B cell (primary cell): Measurements from ENCODE around the gene PSMD12. TPM values are rescaled to one million over a fixed set of nuclear protein-coding genes. Genes with fewer than 3 reads are reported as not detected.

Experiments
- ATAC-seq: fragments of 200-7000 bp; cut with Tn5 transposase; one replicate; pipeline ENCODE4 v1.10.0; 2021; ENCODE audit warnings: low read depth, mild to moderate bottlenecking, moderate number of reproducible peaks, moderate library complexity
- CTCF ChIA-PET: fragments of 350-600 bp; sonication (Branson Sonifier 250); formaldehyde crosslinking; loops from one replicate; lab custom pipeline; 2021; ENCODE audit warnings: antibody characterized with exemption, inconsistent platforms; lab: Charles Lee
- POLR2A ChIA-PET: fragments of 350-600 bp; sonication (Branson Sonifier 250); formaldehyde crosslinking; loops from one replicate; lab custom pipeline; 2021; ENCODE audit warnings: antibody characterized with exemption; lab: Charles Lee
- DNase-seq: peaks from one replicate; pipeline ENCODE4 v3.0.0; 2013
- H2AFZ ChIP-seq: 2 replicates; pipeline ENCODE4 v1.6.1; 2012; ENCODE audit warnings: mild to moderate bottlenecking, low read depth, low read length; ENCODE audit not compliant: insufficient read depth, poor library complexity, severe bottlenecking
- H3K27ac ChIP-seq, 2 donors: 1 replicate in 1 of 2; 2 replicates in 1 of 2; pipeline ENCODE4 v1.5.1; 2012 to 2013; ENCODE audit warnings: low read length in 2 of 2, mild to moderate bottlenecking in 2 of 2, moderate library complexity in 1 of 2
- H3K27me3 ChIP-seq, 4 experiments: fragments of 200-600 bp in 1 of 4; sonication (generic) in 1 of 4; replicated peaks in 1 of 4; 1 replicate in 2 of 4; 2 replicates in 2 of 4; pipeline versions ENCODE4 v1.6.1 to v1.7.0; 2013 to 2016; ENCODE audit warnings: low read length in 3 of 4, mild to moderate bottlenecking in 2 of 4, mixed read lengths in 1 of 4, moderate library complexity in 1 of 4; ENCODE audit not compliant: insufficient read depth in 4 of 4, control insufficient read depth in 3 of 4; ENCODE audit errors: control extremely low read depth in 1 of 4
- H3K36me3 ChIP-seq, 2 experiments: replicated peaks in 1 of 2; 1 replicate in 1 of 2; 2 replicates in 1 of 2; pipeline versions ENCODE4 v1.6.1 to v1.7.1; 2013; ENCODE audit warnings: low read length in 1 of 2; ENCODE audit not compliant: insufficient read depth in 2 of 2, control insufficient read depth in 1 of 2; ENCODE audit errors: control extremely low read depth in 1 of 2, extremely low read depth in 1 of 2
- H3K4me1 ChIP-seq, 2 donors: fragments of 200-600 bp in 1 of 2; sonication (generic) in 1 of 2; 1 replicate in 1 of 2; 2 replicates in 1 of 2; pipeline versions ENCODE4 v1.5.1 to v1.6.1; 2013 to 2017; ENCODE audit warnings: low read length in 2 of 2; ENCODE audit not compliant: control insufficient read depth in 2 of 2, insufficient read depth in 2 of 2
- H3K4me2 ChIP-seq: replicated peaks from 2 replicates; pipeline ENCODE3; 2012; ENCODE audit warnings: mild to moderate bottlenecking, low read depth, low read length; ENCODE audit not compliant: poor library complexity, severe bottlenecking
- H3K4me3 ChIP-seq, 5 experiments: fragments of 200-600 bp in 1 of 5; sonication (generic) in 1 of 5; 1 replicate in 3 of 5; 2 replicates in 2 of 5; pipeline versions ENCODE4 v1.5.1 to v1.7.0; 2011 to 2016; ENCODE audit warnings: low read length in 4 of 5, mild to moderate bottlenecking in 4 of 5, low read depth in 2 of 5, control low read depth in 1 of 5, moderate library complexity in 1 of 5; ENCODE audit not compliant: insufficient read depth in 1 of 5; ENCODE audit errors: control extremely low read depth in 1 of 5, extremely low read depth in 1 of 5
- H3K79me2 ChIP-seq: fragments of 200-600 bp; sonication (generic); one replicate; pipeline ENCODE4 v1.6.0; 2016; ENCODE audit warnings: low read length; ENCODE audit not compliant: control insufficient read depth, insufficient read depth
- H3K9ac ChIP-seq: fragments of 200-600 bp; sonication (generic); 2 replicates; pipeline ENCODE4 v1.6.1; 2017; ENCODE audit warnings: mild to moderate bottlenecking, low read length, moderate library complexity
- H3K9me3 ChIP-seq, 3 donors: one replicate each; pipeline versions ENCODE4 v1.6.1 to v1.7.1; 2013; ENCODE audit warnings: low read length in 2 of 3; ENCODE audit not compliant: control insufficient read depth in 2 of 3, insufficient read depth in 1 of 3; ENCODE audit errors: control extremely low read depth in 1 of 3
- H4K20me1 ChIP-seq: 2 replicates; pipeline ENCODE4 v1.6.0; 2012; ENCODE audit warnings: mild to moderate bottlenecking, low read length; ENCODE audit not compliant: insufficient read depth, control insufficient read depth, poor library complexity, severe bottlenecking
- H3K27ac Mint-ChIP-seq: one replicate; pipeline ENCODE4 v1.8.0; 2021; ENCODE audit warnings: mixed read lengths
- H3K27me3 Mint-ChIP-seq: one replicate; pipeline ENCODE4 v1.8.0; 2021; ENCODE audit warnings: mixed read lengths
- H3K4me1 Mint-ChIP-seq: one replicate; pipeline ENCODE4 v1.8.0; 2021; ENCODE audit warnings: mixed read lengths
- H3K4me3 Mint-ChIP-seq: one replicate; pipeline ENCODE4 v1.8.0; 2021; ENCODE audit warnings: mixed read lengths
- H3K9me3 Mint-ChIP-seq: one replicate; pipeline ENCODE4 v1.8.0; 2022; ENCODE audit warnings: mixed read lengths; ENCODE audit not compliant: insufficient read depth
- EZH2 ChIP-seq: IDR thresholded peaks from 2 replicates; pipeline ENCODE4 v1.6.1; 2012; ENCODE audit warnings: borderline replicate concordance, low read depth, mild to moderate bottlenecking, moderate library complexity, low read length; ENCODE audit not compliant: insufficient read depth, poor library complexity, severe bottlenecking
- WGBS: methylation state at CpG from one replicate; pipeline ENCODE4 v1.1.5; 2013; ENCODE audit warnings: missing lambda C conversion rate; ENCODE audit not compliant: insufficient coverage; 5-methylcytosine and 5-hydroxymethylcytosine counted together
- intact Hi-C: fragments of 100-400 bp; cut with micrococcal nuclease; formaldehyde crosslinking; loops from one replicate; pipeline ENCODE4 v1.10.0; 2022
- polyA plus RNA-seq: library from polyadenylated mRNA; depleted of rRNA; stranded (reverse); fragments of >200 nt; gene quantifications from 2 replicates; pipeline ENCODE4 v1.2.3, GENCODE V29; 2012
- total RNA-seq, 2 donors: library from RNA; stranded (reverse); fragments of 120-200 nt in 1 of 2; gene quantifications; 1 replicate in 1 of 2; 2 replicates in 1 of 2; pipeline versions ENCODE4 v1.2.3 to v1.2.4, GENCODE V29; 2013 to 2022
- TF ChIP-seq, protein P1 (sequence below): fragments of 200-600 bp; IDR thresholded peaks from one replicate; pipeline ENCODE4 v1.8.0; 2022; ENCODE audit warnings: antibody characterized with exemption, mild to moderate bottlenecking

Gene PSMD12
- total and polyA plus RNA-seq, 2 donors (not counting 1 experiment from before 2014, with no cell fraction given): 6.4 to 36.7 TPM

GRCh38 chr17:67365738-67366192 is 612 bp downstream of the PSMD12 start:
- peak overlapping the region; percentile 85 for H3K27ac ChIP-seq
- H3K4me3 ChIP-seq: peak overlapping the region; percentile 83 to 97 (median 94)
- H3K4me2 ChIP-seq: peak overlapping the region; percentile 74
- no peak for ATAC-seq
- intact Hi-C loops: loop anchor here (1.0 to 2.0 kb wide), 2 partner anchors 12 to 121 kb away; partner anchors contain the start of genes HELZ and PITPNC1
- peaks cover 21 to 22% of the 10 kb centered on the region in 2 donors for H3K4me1 ChIP-seq
- H3K36me3 ChIP-seq: peaks cover under 1 to 7% of the 10 kb centered on the region in 2 experiments
- H3K9ac ChIP-seq: peak overlapping the region; percentile 84
- H3K27me3 ChIP-seq: no peaks in the 10 kb centered on the region
- peaks cover 18% of the 10 kb centered on the region for H4K20me1 ChIP-seq
- peak overlapping the region; percentile 88 for H2AFZ ChIP-seq
- peaks cover 61% of the 10 kb centered on the region for H3K79me2 ChIP-seq
- 0% methylated on average over 11 of the region's 11 CpGs for WGBS
- no peaks in the 10 kb centered on the region for H3K9me3 ChIP-seq
- CTCF ChIA-PET: interaction anchor here (3.3 to 9.0 kb wide), 2 partner anchors 11 to 109 kb away, joined by 15 to 66 read pairs; partner anchors contain the start of gene PITPNC1
- DNase-seq: no peak
- no peak for TF ChIP-seq EZH2
- TF ChIP-seq, protein P1, sequence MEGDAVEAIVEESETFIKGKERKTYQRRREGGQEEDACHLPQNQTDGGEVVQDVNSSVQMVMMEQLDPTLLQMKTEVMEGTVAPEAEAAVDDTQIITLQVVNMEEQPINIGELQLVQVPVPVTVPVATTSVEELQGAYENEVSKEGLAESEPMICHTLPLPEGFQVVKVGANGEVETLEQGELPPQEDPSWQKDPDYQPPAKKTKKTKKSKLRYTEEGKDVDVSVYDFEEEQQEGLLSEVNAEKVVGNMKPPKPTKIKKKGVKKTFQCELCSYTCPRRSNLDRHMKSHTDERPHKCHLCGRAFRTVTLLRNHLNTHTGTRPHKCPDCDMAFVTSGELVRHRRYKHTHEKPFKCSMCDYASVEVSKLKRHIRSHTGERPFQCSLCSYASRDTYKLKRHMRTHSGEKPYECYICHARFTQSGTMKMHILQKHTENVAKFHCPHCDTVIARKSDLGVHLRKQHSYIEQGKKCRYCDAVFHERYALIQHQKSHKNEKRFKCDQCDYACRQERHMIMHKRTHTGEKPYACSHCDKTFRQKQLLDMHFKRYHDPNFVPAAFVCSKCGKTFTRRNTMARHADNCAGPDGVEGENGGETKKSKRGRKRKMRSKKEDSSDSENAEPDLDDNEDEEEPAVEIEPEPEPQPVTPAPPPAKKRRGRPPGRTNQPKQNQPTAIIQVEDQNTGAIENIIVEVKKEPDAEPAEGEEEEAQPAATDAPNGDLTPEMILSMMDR: no peak
- H3K27me3 Mint-ChIP-seq: no peaks in the 10 kb centered on the region
- peak overlapping the region; percentile 98 for H3K4me3 Mint-ChIP-seq
- POLR2A ChIA-PET: no interaction called here
- peaks cover 42% of the 10 kb centered on the region for H3K4me1 Mint-ChIP-seq
- H3K27ac Mint-ChIP-seq: peak overlapping the region; percentile 97
- no peaks in the 10 kb centered on the region for H3K9me3 Mint-ChIP-seq
